CD14-positive monocyte (primary cell): Measurements from ENCODE around the gene MPHOSPH6. TPM values are rescaled to one million over a fixed set of nuclear protein-coding genes. Genes with fewer than 3 reads are reported as not detected.
A peak's percentile ranks its signal among the peaks of the same experiment; 100 is the strongest.

ENCODE experiments used
- DNase-seq, 3 donors: peaks; one replicate each; pipeline ENCODE4 v3.0.0-alpha.2; 2011 to 2022
- H2AFZ ChIP-seq: 2 replicates; pipeline ENCODE4 v1.6.0; 2012; ENCODE audit warnings: mild to moderate bottlenecking, low read depth, low read length, inconsistent platforms; ENCODE audit not compliant: insufficient read depth, poor library complexity, severe bottlenecking
- H3K27ac ChIP-seq, 2 donors: 1 replicate in 1 of 2; 2 replicates in 1 of 2; pipeline ENCODE4 v1.5.1; 2012 to 2013; ENCODE audit warnings: low read length in 2 of 2, control low read depth in 1 of 2, inconsistent platforms in 1 of 2, low read depth in 1 of 2, mild to moderate bottlenecking in 1 of 2
- H3K27me3 ChIP-seq, 2 donors: one replicate each; pipeline versions ENCODE4 v1.6.0 to v1.6.1; 2011 to 2013; ENCODE audit warnings: low read length in 2 of 2; ENCODE audit not compliant: control insufficient read depth in 2 of 2, insufficient read depth in 2 of 2
- H3K36me3 ChIP-seq, 2 donors: replicated peaks in 1 of 2; 1 replicate in 1 of 2; 2 replicates in 1 of 2; pipeline versions ENCODE4 v1.5.1 to v1.6.1; 2012 to 2013; ENCODE audit warnings: low read length in 2 of 2, control low read depth in 1 of 2, inconsistent platforms in 1 of 2, mild to moderate bottlenecking in 1 of 2; ENCODE audit not compliant: insufficient read depth in 2 of 2, control insufficient read depth in 1 of 2
- H3K4me1 ChIP-seq, 2 donors: 1 replicate in 1 of 2; 2 replicates in 1 of 2; pipeline versions ENCODE4 v1.5.1 to v1.6.1; 2012 to 2013; ENCODE audit warnings: low read length in 2 of 2, control low read depth in 1 of 2, inconsistent platforms in 1 of 2, mild to moderate bottlenecking in 1 of 2, moderate library complexity in 1 of 2; ENCODE audit not compliant: insufficient read depth in 2 of 2, control insufficient read depth in 1 of 2
- H3K4me2 ChIP-seq: replicated peaks from 2 replicates; pipeline ENCODE3; 2012; ENCODE audit warnings: low read length, moderate library complexity, mild to moderate bottlenecking; ENCODE audit not compliant: poor library complexity, severe bottlenecking; ENCODE audit errors: extremely low read depth
- H3K4me3 ChIP-seq, 3 experiments: fragments of 200-600 bp in 1 of 3; sonication (generic) in 1 of 3; replicated peaks in 1 of 3; 1 replicate in 2 of 3; 2 replicates in 1 of 3; pipeline ENCODE4 v1.5.1; 2011 to 2013; ENCODE audit warnings: low read length in 3 of 3, mild to moderate bottlenecking in 3 of 3, control low read depth in 2 of 3, low read depth in 2 of 3, inconsistent platforms in 1 of 3, moderate library complexity in 1 of 3
- H3K79me2 ChIP-seq: 2 replicates; pipeline ENCODE4 v1.6.0; 2012; ENCODE audit warnings: mild to moderate bottlenecking, control low read depth, inconsistent platforms, low read length, moderate library complexity; ENCODE audit not compliant: insufficient read depth
- H3K9ac ChIP-seq: 2 replicates; pipeline ENCODE4 v1.6.0; 2017; ENCODE audit warnings: low read length, mild to moderate bottlenecking; ENCODE audit not compliant: insufficient read depth, poor library complexity, severe bottlenecking
- H3K9me3 ChIP-seq, 2 donors: replicated peaks in 1 of 2; 1 replicate in 1 of 2; 2 replicates in 1 of 2; pipeline versions ENCODE4 v1.5.1 to v1.6.1; 2012 to 2013; ENCODE audit warnings: low read length in 2 of 2, control low read depth in 1 of 2; ENCODE audit not compliant: control insufficient read depth in 1 of 2, insufficient read depth in 1 of 2
- H4K20me1 ChIP-seq: 2 replicates; pipeline ENCODE4 v1.6.0; 2012; ENCODE audit warnings: mild to moderate bottlenecking, low read length, control low read depth, moderate library complexity; ENCODE audit not compliant: insufficient read depth
- H3K27ac Mint-ChIP-seq, 7 donors: one replicate each; pipeline ENCODE4 v1.8.0; 2020; ENCODE audit warnings: mild to moderate bottlenecking in 7 of 7, mixed read lengths in 7 of 7, moderate library complexity in 6 of 7, inconsistent platforms in 2 of 7
- H3K27me3 Mint-ChIP-seq, 3 donors: one replicate each; pipeline ENCODE4 v1.8.0; 2021 to 2022; ENCODE audit warnings: low read depth in 3 of 3, mild to moderate bottlenecking in 3 of 3, mixed read lengths in 3 of 3, moderate library complexity in 3 of 3, inconsistent platforms in 1 of 3
- H3K36me3 Mint-ChIP-seq, 2 donors: one replicate each; pipeline ENCODE4 v1.8.0; 2020; ENCODE audit warnings: mixed read lengths in 2 of 2, inconsistent platforms in 1 of 2, mild to moderate bottlenecking in 1 of 2
- H3K4me1 Mint-ChIP-seq: one replicate; pipeline ENCODE4 v1.8.0; 2020; ENCODE audit warnings: mild to moderate bottlenecking, mixed read lengths
- H3K4me3 Mint-ChIP-seq, 2 donors: one replicate each; pipeline ENCODE4 v1.8.0; 2020; ENCODE audit warnings: mild to moderate bottlenecking in 2 of 2, mixed read lengths in 2 of 2, moderate library complexity in 1 of 2
- H3K9me3 Mint-ChIP-seq, 7 donors: one replicate each; pipeline ENCODE4 v1.8.0; 2020 to 2022; ENCODE audit warnings: mixed read lengths in 7 of 7, mild to moderate bottlenecking in 6 of 7, moderate library complexity in 6 of 7, inconsistent platforms in 2 of 7
- WGBS: methylation state at CpG from one replicate; pipeline ENCODE4 v1.1.5; 2013; ENCODE audit warnings: missing lambda C conversion rate; ENCODE audit not compliant: insufficient coverage; 5-methylcytosine and 5-hydroxymethylcytosine counted together
- intact Hi-C, 2 donors: fragments of 100-400 bp; cut with micrococcal nuclease; formaldehyde crosslinking; loops; one replicate each; pipeline versions ENCODE4 v1.15.0 to v1.15.1; 2023
- polyA plus RNA-seq, 3 donors: library from polyadenylated mRNA; depleted of rRNA in 1 of 3; unstranded in 2 of 3; stranded (reverse) in 1 of 3; fragments of 300-500 nt in 2 of 3; fragments of >200 nt in 1 of 3; fragmentation: Illumina TruSeq in 2 of 3; gene quantifications; 1 replicate in 2 of 3; 2 replicates in 1 of 3; pipeline ENCODE4 v1.2.3, GENCODE V29; 2012 to 2021
- TF ChIP-seq, protein P1 (sequence below): fragments of 200-600 bp; IDR thresholded peaks from one replicate; pipeline ENCODE4 v1.8.0; 2022; ENCODE audit warnings: antibody characterized with exemption, mild to moderate bottlenecking

MPHOSPH6 gene
- polyA plus RNA-seq, 3 donors = 8.6 to 37.6 (median 20.2) TPM

GRCh38 chr16:82116535-82116934, 53.5 kb downstream of the MPHOSPH6 start:
- Mint-ChIP-seq H3K4me3 (no peak overlapping the region), H3K36me3 (no peaks in the 10 kb centered on the region), H3K4me1 (no peaks in the 10 kb centered on the region), H3K9me3 (peaks cover 0 to 3% (median 2%) of the 10 kb centered on the region in 7 donors), H3K27ac (no peak overlapping the region), H3K27me3 (peaks cover 0 to 3% (median 3%) of the 10 kb centered on the region in 3 donors)
- no peak overlapping the region for H3K27ac ChIP-seq
- H3K9ac ChIP-seq = no peak overlapping the region
- H3K27me3 ChIP-seq = no peaks in the 10 kb centered on the region
- H3K9me3 ChIP-seq = no peaks in the 10 kb centered on the region
- TF ChIP-seq, protein P1, sequence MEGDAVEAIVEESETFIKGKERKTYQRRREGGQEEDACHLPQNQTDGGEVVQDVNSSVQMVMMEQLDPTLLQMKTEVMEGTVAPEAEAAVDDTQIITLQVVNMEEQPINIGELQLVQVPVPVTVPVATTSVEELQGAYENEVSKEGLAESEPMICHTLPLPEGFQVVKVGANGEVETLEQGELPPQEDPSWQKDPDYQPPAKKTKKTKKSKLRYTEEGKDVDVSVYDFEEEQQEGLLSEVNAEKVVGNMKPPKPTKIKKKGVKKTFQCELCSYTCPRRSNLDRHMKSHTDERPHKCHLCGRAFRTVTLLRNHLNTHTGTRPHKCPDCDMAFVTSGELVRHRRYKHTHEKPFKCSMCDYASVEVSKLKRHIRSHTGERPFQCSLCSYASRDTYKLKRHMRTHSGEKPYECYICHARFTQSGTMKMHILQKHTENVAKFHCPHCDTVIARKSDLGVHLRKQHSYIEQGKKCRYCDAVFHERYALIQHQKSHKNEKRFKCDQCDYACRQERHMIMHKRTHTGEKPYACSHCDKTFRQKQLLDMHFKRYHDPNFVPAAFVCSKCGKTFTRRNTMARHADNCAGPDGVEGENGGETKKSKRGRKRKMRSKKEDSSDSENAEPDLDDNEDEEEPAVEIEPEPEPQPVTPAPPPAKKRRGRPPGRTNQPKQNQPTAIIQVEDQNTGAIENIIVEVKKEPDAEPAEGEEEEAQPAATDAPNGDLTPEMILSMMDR = no peak
- H4K20me1 ChIP-seq = no peaks in the 10 kb centered on the region
- no peaks in the 10 kb centered on the region for H3K36me3 ChIP-seq
- no peak overlapping the region for H3K4me3 ChIP-seq
- H2AFZ ChIP-seq = no peak overlapping the region
- no peaks in the 10 kb centered on the region for H3K79me2 ChIP-seq
- no peak for DNase-seq
- no peaks in the 10 kb centered on the region for H3K4me1 ChIP-seq
- H3K4me2 ChIP-seq = no peak overlapping the region
- intact Hi-C loops = no loop called here
- no CpG with 5 or more reads among the region's 1 CpG for WGBS

DNA sequence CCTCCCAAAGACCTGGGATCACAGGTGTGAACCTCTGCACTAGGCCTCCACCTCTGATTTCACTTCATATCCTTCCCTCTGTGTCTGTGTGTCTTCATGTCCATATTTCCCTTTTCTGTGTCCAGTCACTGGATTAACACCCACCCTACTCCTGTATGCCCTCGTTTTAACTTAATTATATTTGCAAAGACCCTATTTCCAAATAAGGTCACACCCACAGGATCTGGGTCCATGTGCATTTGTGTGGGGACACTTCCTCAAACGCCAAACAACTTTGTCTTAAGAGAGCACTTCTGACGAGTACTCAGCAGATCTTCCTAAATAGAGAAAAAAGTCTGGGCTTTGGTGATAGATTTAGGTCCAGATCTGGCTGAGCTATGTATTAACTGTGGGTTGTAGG, 56.3 kb downstream of the MPHOSPH6 start:
- H3K27me3 ChIP-seq = no peaks in the 10 kb centered on the region
- no peaks in the 10 kb centered on the region for H4K20me1 ChIP-seq
- no peak overlapping the region for H3K4me3 Mint-ChIP-seq
- no peak overlapping the region for H3K4me3 ChIP-seq
- H2AFZ ChIP-seq = no peak overlapping the region
- peaks cover 0 to 5% (median 2%) of the 10 kb centered on the region in 3 donors for H3K27me3 Mint-ChIP-seq
- TF ChIP-seq, protein P1 = no peak
- H3K9ac ChIP-seq = no peak overlapping the region
- H3K9me3 ChIP-seq = no peaks in the 10 kb centered on the region
- DNase-seq = no peak
- WGBS = no CpG with 5 or more reads among the region's 3 CpGs
- H3K27ac Mint-ChIP-seq = peak overlapping the region in 1 of 7 donors; percentile 74
- no peak overlapping the region for H3K27ac ChIP-seq
- intact Hi-C loops = no loop called here
- peaks cover 0 to 3% (median 2%) of the 10 kb centered on the region in 7 donors for H3K9me3 Mint-ChIP-seq
- H3K36me3 Mint-ChIP-seq = no peaks in the 10 kb centered on the region
- H3K4me1 Mint-ChIP-seq = no peaks in the 10 kb centered on the region
- H3K79me2 ChIP-seq = no peaks in the 10 kb centered on the region
- H3K36me3 ChIP-seq = no peaks in the 10 kb centered on the region
- no peaks in the 10 kb centered on the region for H3K4me1 ChIP-seq
- H3K4me2 ChIP-seq = no peak overlapping the region
